OCI-LY1 (cell line): ENCODE results near the gene MANBA.

Experiments
- CTCF ChIP-seq: fragments of 200-600 bp; sonication (generic), shearing (Covaris generic); IDR thresholded peaks from 2 replicates; pipeline ENCODE4 v1.5.1; 2017; ENCODE audit warnings: mild to moderate bottlenecking, antibody characterized with exemption, low read length, moderate library complexity, mixed read lengths
- EZH2 ChIP-seq: fragments of 200-600 bp; sonication (generic), shearing (Covaris generic); IDR thresholded peaks from 2 replicates; pipeline ENCODE4 v1.8.0; 2017; ENCODE audit warnings: borderline replicate concordance, mixed run types, mild to moderate bottlenecking, antibody characterized with exemption, low read length, moderate library complexity, mixed read lengths

- TF ChIP-seq CTCF (no peak), EZH2 (no peak)
These were observed 175.4 kb downstream of the MANBA start for GRCh38 chr4:102585329-102585728.
